ENCODE measurements around the gene VASH2. TPM values are rescaled to one million over a fixed set of nuclear protein-coding genes. Genes with fewer than 3 reads are reported as not detected.

Gene VASH2
- total and polyA plus RNA-seq, 2 of the 8 experiments (the other 6 are each of a cell fraction or from before 2014, with no cell fraction given), result 44.0 to 187 TPM

GRCh38 chr1:212986551-212986950 is 36.2 kb downstream of the VASH2 start (continued):
- TF ChIP-seq CHD7 (IDR thresholded peaks at IDR 0.05; ENCODE audit: insufficient replicate concordance, low read length) (no peak), POLR2A (IDR thresholded peaks at IDR 0.05; ENCODE audit: control extremely low read depth in 1 of 2, low read depth in 2 of 2, low read length in 2 of 2) (peak; percentile 43 to 68; a peak in 2 of 3 replicates)
